ENCODE measurements around the gene SPANXA1. TPM values are rescaled to one million over a fixed set of nuclear protein-coding genes. Genes with fewer than 3 reads are reported as not detected.
"Not testable (repeated sequence)": the region's sequence is repeated elsewhere in the genome, so short reads cannot be mapped to it uniquely, and the experiment has no call there.

SPANXA1 gene, protein sequence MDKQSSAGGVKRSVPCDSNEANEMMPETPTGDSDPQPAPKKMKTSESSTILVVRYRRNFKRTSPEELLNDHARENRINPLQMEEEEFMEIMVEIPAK
- total RNA-seq (2016; rRNA removed; fragmentation: Illumina TruSeq; extraction: Trizol): not detected in 2 replicates
- not detected in 2 replicates for total RNA-seq (2016; cell fraction: cytosol; rRNA removed; fragmentation: Illumina TruSeq; extraction: Trizol; ENCODE audit: low read depth)
- not detected in 2 replicates for total RNA-seq (2016; cell fraction: insoluble cytoplasmic fraction; rRNA removed; fragmentation: Illumina TruSeq; extraction: Trizol)
- not detected in 2 replicates for total RNA-seq (2016; cell fraction: membrane; rRNA removed; fragmentation: Illumina TruSeq; extraction: Trizol)
- total RNA-seq (2016; cell fraction: nucleus; rRNA removed; fragmentation: Illumina TruSeq; extraction: Trizol): not detected in 2 replicates
- polyA plus RNA-seq (2011; rRNA removed): not detected in 2 replicates
- not detected in 2 replicates for polyA plus RNA-seq (2011; cell fraction: cytosol; rRNA removed)
- polyA plus RNA-seq (2011; cell fraction: nucleus; rRNA removed): not detected in 2 replicates
- not detected in 2 replicates for polyA plus RNA-seq (2012)
- polyA plus RNA-seq (2016; cell fraction: cytosol; fragmentation: Illumina TruSeq; extraction: Trizol; ENCODE audit: low read depth): not detected in 2 replicates
- polyA plus RNA-seq (2016; cell fraction: insoluble cytoplasmic fraction; fragmentation: Illumina TruSeq; extraction: Trizol; ENCODE audit: low read depth): not detected in 2 replicates
- not detected in 2 replicates for polyA plus RNA-seq (2016; cell fraction: membrane; fragmentation: Illumina TruSeq; extraction: Trizol; ENCODE audit: low read depth)
- polyA plus RNA-seq (2016; cell fraction: nucleus; fragmentation: Illumina TruSeq; extraction: Trizol; ENCODE audit: insufficient read depth, low read depth): not detected in 2 replicates
- not detected in 2 replicates for polyA minus RNA-seq (2011; rRNA and poly(A)+ RNA removed; ENCODE audit: low replicate concordance)
- polyA minus RNA-seq (2011; cell fraction: cytosol; rRNA and poly(A)+ RNA removed): not detected in 2 replicates
- not detected in 2 replicates for polyA minus RNA-seq (2011; cell fraction: nucleus; rRNA and poly(A)+ RNA removed)
- Bru-seq, nascent RNA: not detected
- BruChase-seq, experiment 1, labeled RNA remaining after a 6-hour chase: not detected
- BruChase-seq, experiment 2, labeled RNA remaining after a 2-hour chase: not detected
- long read RNA-seq, experiment 1: 0 reads
- long read RNA-seq, experiment 2: 0 reads

DNA sequence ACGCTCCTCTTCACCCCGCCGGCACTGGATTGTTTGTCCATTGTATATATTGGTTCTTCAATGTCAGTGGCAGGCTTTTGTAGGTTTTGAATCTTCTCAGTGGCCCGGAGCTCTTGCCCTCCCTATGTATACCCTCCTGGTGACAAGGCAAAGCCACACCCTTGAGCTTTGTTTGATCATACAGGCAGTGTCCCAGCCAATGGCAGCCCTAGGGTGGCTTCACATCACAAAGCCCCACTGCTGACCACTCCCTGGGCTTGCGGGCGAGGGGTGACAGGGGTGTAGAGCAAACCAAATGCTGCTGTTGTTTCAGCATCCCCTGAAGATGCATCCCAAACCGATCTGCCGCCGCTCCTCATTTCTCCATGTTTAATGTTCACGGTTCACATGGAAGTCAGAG lies at the start of gene SPANXA1:
Gene SPANXA1, minus strand, starts transcription at position 101 of the 400 bp plus-strand sequence. Its CDS starts 60 bp downstream, at position 41.
- H3K4me3 ChIP-seq (replicated peaks in 1 of 3; ENCODE audit: insufficient read depth in 1 of 3, low read depth in 2 of 3, low read length in 3 of 3); H3K79me2 ChIP-seq (ENCODE audit: insufficient read depth, low read length); in situ Hi-C loops (cut with HindIII; ENCODE audit: extremely low pct_ligation_motif_present, low pct_unique_long_range_greater_than_20kb); H2AFZ ChIP-seq (ENCODE audit: low read length); H3K27me3 ChIP-seq (ENCODE audit: control insufficient read depth in 1 of 2, insufficient read depth in 2 of 2, low read length in 2 of 2); DNase-seq (ENCODE audit: low spot score); CTCF ChIA-PET (ENCODE audit: low intra/inter-chr PET ratio, low total read pairs); POLR2A ChIA-PET; H3K4me1 ChIP-seq (ENCODE audit: insufficient read depth, low read length); H3K9ac ChIP-seq (ENCODE audit: insufficient read depth, low read depth, low read length); BruUV-seq (replicated peaks); H3K4me2 ChIP-seq (ENCODE audit: low read depth, low read length); H3K36me3 ChIP-seq (replicated peaks in 1 of 2; ENCODE audit: control insufficient read depth in 1 of 2, insufficient read depth in 2 of 2, low read length in 2 of 2); intact Hi-C loops (cut with micrococcal nuclease; ENCODE audit: unreplicated experiment); H4K20me1 ChIP-seq (ENCODE audit: insufficient read depth, low read length); H3K27ac ChIP-seq (ENCODE audit: extremely low read length, insufficient read depth, low read length); H3K9me3 ChIP-seq (ENCODE audit: low read length); ATAC-seq; FAIRE-seq: not testable (repeated sequence)
- WGBS (ENCODE audit: low lambda C conversion rate): no CpG with 5 or more reads among the region's 10 CpGs

DNA sequence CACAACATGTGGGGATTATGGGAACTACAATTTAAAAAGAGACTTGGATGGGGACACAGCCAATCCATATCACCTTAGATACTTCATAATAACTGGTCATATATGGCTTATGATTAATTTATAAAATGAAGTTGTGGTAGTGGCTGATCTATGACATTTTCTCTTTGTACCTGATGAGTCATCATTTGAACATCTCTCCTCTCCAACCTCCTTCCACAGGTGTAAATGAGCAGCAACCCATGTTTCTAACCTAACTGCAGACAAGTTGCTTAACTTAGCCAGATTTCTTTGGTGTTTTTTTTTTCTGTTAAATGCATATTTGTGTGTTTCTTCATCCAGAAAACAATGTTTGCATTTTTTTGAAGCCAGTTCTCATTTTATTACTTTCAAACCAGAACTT lies 47.6 kb upstream of the SPANXA1 start:
- FAIRE-seq: no peak
- H3K4me3 ChIP-seq (replicated peaks in 1 of 3; ENCODE audit: insufficient read depth in 1 of 3, low read depth in 2 of 3, low read length in 3 of 3): no peak overlapping the region
- in situ Hi-C loops (cut with HindIII; ENCODE audit: extremely low pct_ligation_motif_present, low pct_unique_long_range_greater_than_20kb) (no loop called here), intact Hi-C loops (cut with micrococcal nuclease; ENCODE audit: unreplicated experiment) (no loop called here)
- H3K9me3 ChIP-seq (ENCODE audit: low read length): peaks cover 11% of the 10 kb centered on the region; the same call in 1 of the 2 replicates
- ChIA-PET CTCF (ENCODE audit: low intra/inter-chr PET ratio, low total read pairs) (no interaction called here), POLR2A (no interaction called here)
- no peaks in the 10 kb centered on the region for H4K20me1 ChIP-seq (ENCODE audit: insufficient read depth, low read length)
- DNase-seq (ENCODE audit: low spot score): no peak
- H3K4me1 ChIP-seq (ENCODE audit: insufficient read depth, low read length): no peaks in the 10 kb centered on the region
- no TSS peak for BruUV-seq (replicated peaks)
- no peaks in the 10 kb centered on the region for H3K36me3 ChIP-seq (replicated peaks in 1 of 2; ENCODE audit: control insufficient read depth in 1 of 2, insufficient read depth in 2 of 2, low read length in 2 of 2)
- H2AFZ ChIP-seq (ENCODE audit: low read length): no peak overlapping the region
- no peak for ATAC-seq
- H3K79me2 ChIP-seq (ENCODE audit: insufficient read depth, low read length): no peaks in the 10 kb centered on the region
- no peak overlapping the region for H3K9ac ChIP-seq (ENCODE audit: insufficient read depth, low read depth, low read length)
- no peaks in the 10 kb centered on the region for H3K27me3 ChIP-seq (ENCODE audit: control insufficient read depth in 1 of 2, insufficient read depth in 2 of 2, low read length in 2 of 2)
- H3K27ac ChIP-seq (ENCODE audit: extremely low read length, insufficient read depth, low read length): no peak overlapping the region
- no peak overlapping the region for H3K4me2 ChIP-seq (ENCODE audit: low read depth, low read length)
- TF ChIP-seq, protein P1, sequence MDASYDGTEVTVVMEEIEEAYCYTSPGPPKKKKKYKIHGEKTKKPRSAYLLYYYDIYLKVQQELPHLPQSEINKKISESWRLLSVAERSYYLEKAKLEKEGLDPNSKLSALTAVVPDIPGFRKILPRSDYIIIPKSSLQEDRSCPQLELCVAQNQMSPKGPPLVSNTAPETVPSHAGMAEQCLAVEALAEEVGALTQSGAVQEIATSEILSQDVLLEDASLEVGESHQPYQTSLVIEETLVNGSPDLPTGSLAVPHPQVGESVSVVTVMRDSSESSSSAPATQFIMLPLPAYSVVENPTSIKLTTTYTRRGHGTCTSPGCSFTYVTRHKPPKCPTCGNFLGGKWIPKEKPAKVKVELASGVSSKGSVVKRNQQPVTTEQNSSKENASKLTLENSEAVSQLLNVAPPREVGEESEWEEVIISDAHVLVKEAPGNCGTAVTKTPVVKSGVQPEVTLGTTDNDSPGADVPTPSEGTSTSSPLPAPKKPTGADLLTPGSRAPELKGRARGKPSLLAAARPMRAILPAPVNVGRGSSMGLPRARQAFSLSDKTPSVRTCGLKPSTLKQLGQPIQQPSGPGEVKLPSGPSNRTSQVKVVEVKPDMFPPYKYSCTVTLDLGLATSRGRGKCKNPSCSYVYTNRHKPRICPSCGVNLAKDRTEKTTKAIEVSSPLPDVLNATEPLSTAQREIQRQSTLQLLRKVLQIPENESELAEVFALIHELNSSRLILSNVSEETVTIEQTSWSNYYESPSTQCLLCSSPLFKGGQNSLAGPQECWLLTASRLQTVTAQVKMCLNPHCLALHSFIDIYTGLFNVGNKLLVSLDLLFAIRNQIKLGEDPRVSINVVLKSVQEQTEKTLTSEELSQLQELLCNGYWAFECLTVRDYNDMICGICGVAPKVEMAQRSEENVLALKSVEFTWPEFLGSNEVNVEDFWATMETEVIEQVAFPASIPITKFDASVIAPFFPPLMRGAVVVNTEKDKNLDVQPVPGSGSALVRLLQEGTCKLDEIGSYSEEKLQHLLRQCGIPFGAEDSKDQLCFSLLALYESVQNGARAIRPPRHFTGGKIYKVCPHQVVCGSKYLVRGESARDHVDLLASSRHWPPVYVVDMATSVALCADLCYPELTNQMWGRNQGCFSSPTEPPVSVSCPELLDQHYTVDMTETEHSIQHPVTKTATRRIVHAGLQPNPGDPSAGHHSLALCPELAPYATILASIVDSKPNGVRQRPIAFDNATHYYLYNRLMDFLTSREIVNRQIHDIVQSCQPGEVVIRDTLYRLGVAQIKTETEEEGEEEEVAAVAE (CRISPR knock-in tag; IDR thresholded peaks at IDR 0.05; ENCODE audit: borderline replicate concordance): no peak
- no peak for TF ChIP-seq SSRP1 (CRISPR knock-in tag; IDR thresholded peaks at IDR 0.05)
- TF ChIP-seq, protein P2, sequence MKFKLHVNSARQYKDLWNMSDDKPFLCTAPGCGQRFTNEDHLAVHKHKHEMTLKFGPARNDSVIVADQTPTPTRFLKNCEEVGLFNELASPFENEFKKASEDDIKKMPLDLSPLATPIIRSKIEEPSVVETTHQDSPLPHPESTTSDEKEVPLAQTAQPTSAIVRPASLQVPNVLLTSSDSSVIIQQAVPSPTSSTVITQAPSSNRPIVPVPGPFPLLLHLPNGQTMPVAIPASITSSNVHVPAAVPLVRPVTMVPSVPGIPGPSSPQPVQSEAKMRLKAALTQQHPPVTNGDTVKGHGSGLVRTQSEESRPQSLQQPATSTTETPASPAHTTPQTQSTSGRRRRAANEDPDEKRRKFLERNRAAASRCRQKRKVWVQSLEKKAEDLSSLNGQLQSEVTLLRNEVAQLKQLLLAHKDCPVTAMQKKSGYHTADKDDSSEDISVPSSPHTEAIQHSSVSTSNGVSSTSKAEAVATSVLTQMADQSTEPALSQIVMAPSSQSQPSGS (CRISPR knock-in tag; IDR thresholded peaks at IDR 0.05): no peak
- TF ChIP-seq ZNF768 (CRISPR knock-in tag; IDR thresholded peaks at IDR 0.05): no peak
- TF ChIP-seq GPN1 (CRISPR knock-in tag; IDR thresholded peaks at IDR 0.05; ENCODE audit: borderline replicate concordance): no peak
- TF ChIP-seq HES4 (CRISPR knock-in tag; IDR thresholded peaks at IDR 0.05; ENCODE audit: borderline replicate concordance): no peak
